GM12878 (cell line): ENCODE results near the gene SLFNL1. TPM values are rescaled to one million over a fixed set of nuclear protein-coding genes. Genes with fewer than 3 reads are reported as not detected.

Source experiments
- ATAC-seq: fragments of 200-7000 bp; cut with Tn5 transposase; 3 replicates; pipeline ENCODE4 v1.9.1; 2020; ENCODE audit warnings: mild to moderate bottlenecking, moderate library complexity
- BruUV-seq: library from RNA; stranded (reverse); fragments of 400-500 nt; replicated peaks from 2 replicates; lab custom pipeline; 2021; lab: Mats Ljungman, UMichigan
- CTCF ChIA-PET: fragments of 300-600 bp; sonication (Branson Sonifier 250); formaldehyde crosslinking; extraction: SDS; loops from one replicate; lab custom pipeline; 2021; ENCODE audit warnings: inconsistent platforms; lab: Yijun Ruan, JAX
- POLR2A ChIA-PET: fragments of 350-600 bp; formaldehyde crosslinking; extraction: SDS; loops from one replicate; lab custom pipeline; 2021; ENCODE audit warnings: inconsistent platforms; lab: Charles Lee
- RAD21 ChIA-PET: fragments of 300-600 bp; sonication (Branson Sonifier 250); formaldehyde crosslinking; loops from one replicate; lab custom pipeline; 2023; ENCODE audit warnings: antibody characterized with exemption; ENCODE audit not compliant: unreplicated experiment; lab: Charles Lee
- SMC1A ChIA-PET: fragments of 300-600 bp; sonication (Branson Sonifier 250); formaldehyde crosslinking; loops from one replicate; lab custom pipeline; 2023; ENCODE audit not compliant: unreplicated experiment, uncharacterized antibody; lab: Charles Lee
- DNase-seq: peaks from one replicate; pipeline ENCODE4 v3.0.0-alpha.2; 2011; ENCODE audit warnings: low read depth, low spot score
- FAIRE-seq: peaks from 3 replicates; lab custom pipeline; 2011; peaks lifted over from hg19 to GRCh38; lab: Jason Lieb, UNC
- H2AFZ ChIP-seq: 2 replicates; pipeline ENCODE4 v1.6.0; 2011; ENCODE audit warnings: low read depth, low read length, control low read depth; ENCODE audit not compliant: control insufficient read depth
- H3K27ac ChIP-seq: 2 replicates; pipeline ENCODE4 v1.5.1; 2011; ENCODE audit warnings: control low read depth; ENCODE audit not compliant: control insufficient read depth, insufficient read depth
- H3K27me3 ChIP-seq, 2 experiments: replicated peaks in 1 of 2; 2 replicates each; pipeline versions ENCODE4 v1.6.0 to v1.6.1; 2011; ENCODE audit warnings: low read length in 1 of 2; ENCODE audit not compliant: control insufficient read depth in 2 of 2, insufficient read depth in 2 of 2
- H3K36me3 ChIP-seq, 2 experiments: 2 replicates each; pipeline ENCODE4 v1.5.1; 2011; ENCODE audit warnings: low read length in 1 of 2; ENCODE audit not compliant: control insufficient read depth in 2 of 2, insufficient read depth in 2 of 2
- H3K4me1 ChIP-seq: 2 replicates; pipeline ENCODE4 v1.6.1; 2011; ENCODE audit warnings: mild to moderate bottlenecking, low read length, moderate library complexity, mixed read lengths; ENCODE audit not compliant: control insufficient read depth, insufficient read depth
- H3K4me2 ChIP-seq: 2 replicates; pipeline ENCODE4 v1.6.0; 2011; ENCODE audit warnings: control low read depth; ENCODE audit not compliant: control insufficient read depth, insufficient read depth
- H3K4me3 ChIP-seq: fragments of 200-600 bp; sonication (generic); 2 replicates; pipeline ENCODE4 v1.5.1; 2016
- H3K79me2 ChIP-seq: 2 replicates; pipeline ENCODE4 v1.6.0; 2011; ENCODE audit warnings: low read length; ENCODE audit not compliant: control insufficient read depth, insufficient read depth
- H3K9ac ChIP-seq: 2 replicates; pipeline ENCODE4 v1.8.0; 2011; ENCODE audit warnings: low read length, control low read depth, mixed read lengths; ENCODE audit not compliant: control insufficient read depth, insufficient read depth
- H3K9me3 ChIP-seq: replicated peaks from 3 replicates; pipeline ENCODE4 v1.5.1; 2011; ENCODE audit warnings: mild to moderate bottlenecking, low read length; ENCODE audit not compliant: control insufficient read depth, insufficient read depth
- H4K20me1 ChIP-seq: 2 replicates; pipeline ENCODE4 v1.6.0; 2011; ENCODE audit not compliant: control insufficient read depth, insufficient read depth
- CBFB ChIP-seq: IDR thresholded peaks from 2 replicates; pipeline ENCODE4 v1.6.1; 2016; ENCODE audit warnings: antibody characterized with exemption, low read depth
- FOS ChIP-seq: IDR thresholded peaks from 3 replicates; pipeline ENCODE4 v1.6.1; 2011; ENCODE audit warnings: borderline replicate concordance; ENCODE audit not compliant: insufficient read length; ENCODE audit errors: extremely low read depth
- MTA3 ChIP-seq: IDR thresholded peaks from 2 replicates; pipeline ENCODE4 v1.6.1; 2012; ENCODE audit warnings: low read length, inconsistent platforms, borderline replicate concordance
- NR2C1 ChIP-seq: fragments of 450-650 bp; IDR thresholded peaks from 2 replicates; pipeline ENCODE4 v1.6.1; 2017; ENCODE audit warnings: antibody characterized with exemption, mild to moderate bottlenecking, moderate library complexity
- NR2F1 ChIP-seq: fragments of 450-650 bp; conservative IDR thresholded peaks from 2 replicates; pipeline ENCODE4 v1.6.1; 2017; ENCODE audit warnings: mild to moderate bottlenecking
- PAX8 ChIP-seq: fragments of 450-650 bp; IDR thresholded peaks from 2 replicates; pipeline ENCODE4 v1.6.1; 2017; ENCODE audit warnings: mild to moderate bottlenecking, moderate library complexity
- POLR2AphosphoS5 ChIP-seq: IDR thresholded peaks from 2 replicates; pipeline ENCODE4 v1.6.1; 2011; ENCODE audit warnings: mild to moderate bottlenecking, low read length, inconsistent platforms
- RB1 ChIP-seq: fragments of 450-650 bp; formaldehyde crosslinking; IDR thresholded peaks from 2 replicates; pipeline ENCODE4 v1.6.1; 2017; ENCODE audit warnings: mild to moderate bottlenecking, borderline replicate concordance
- SIN3A ChIP-seq: IDR thresholded peaks from 2 replicates; pipeline ENCODE4 v1.6.1; 2012; ENCODE audit warnings: low read depth, low read length, improper control_type of control experiment
- SUPT20H ChIP-seq: IDR thresholded peaks from 2 replicates; pipeline ENCODE4 v1.6.1; 2011; ENCODE audit warnings: low read depth, mild to moderate bottlenecking, low read length, moderate library complexity, borderline replicate concordance; ENCODE audit not compliant: control insufficient read depth
- ZBED1 ChIP-seq: IDR thresholded peaks from 2 replicates; pipeline ENCODE4 v1.6.1; 2016; ENCODE audit warnings: borderline replicate concordance
- ZNF217 ChIP-seq: fragments of 450-650 bp; IDR thresholded peaks from 2 replicates; pipeline ENCODE4 v1.6.1; 2017; ENCODE audit warnings: antibody characterized with exemption, mild to moderate bottlenecking
- WGBS: methylation state at CpG from one replicate; pipeline ENCODE4 v1.1.6; 2016; ENCODE audit warnings: low lambda C conversion rate; ENCODE audit not compliant: insufficient replicate concordance, insufficient coverage; ENCODE audit errors: missing lambda C conversion rate; 5-methylcytosine and 5-hydroxymethylcytosine counted together
- in situ Hi-C: fragments of 300-500 bp; cut with MboI; formaldehyde crosslinking; loops from 9 replicates; pipeline ENCODE4 v1.14.3; 2018; ENCODE audit warnings: mixed read lengths
- intact Hi-C: fragments of 100-400 bp; cut with micrococcal nuclease; formaldehyde crosslinking; loops from one replicate; pipeline ENCODE4 v1.14.2; 2022; ENCODE audit not compliant: unreplicated experiment
- polyA plus RNA-seq, 11 experiments: library from polyadenylated mRNA; depleted of rRNA in 4 of 11; unstranded in 6 of 11; stranded (reverse) in 5 of 11; fragments of >200 nt; fragmentation: Nextera tagmentation in 4 of 11; fragmentation: Illumina TruSeq in 1 of 11; extraction: Ambion mirVana in 4 of 11; extraction: Trizol in 1 of 11; gene quantifications; 1 replicate in 1 of 11; 2 replicates in 10 of 11; pipeline versions ENCODE4 v1.2.1 to v1.2.3, GENCODE V29; 2011 to 2016; ENCODE audit warnings: inconsistent platforms in 2 of 11, missing spikeins in 2 of 11, low read depth in 1 of 11
- total RNA-seq, 4 experiments: library from RNA; depleted of rRNA in 3 of 4; stranded (reverse); fragments of >200 nt in 3 of 4; fragmentation: Illumina TruSeq in 1 of 4; extraction: Trizol in 1 of 4; gene quantifications; 2 replicates each; pipeline versions ENCODE4 v1.2.1 to v1.2.3, GENCODE V29; 2013 to 2021
- TF ChIP-seq, protein P1 (sequence below): IDR thresholded peaks from 2 replicates; pipeline ENCODE4 v1.6.1; 2011; ENCODE audit warnings: low read depth, mild to moderate bottlenecking, low read length, moderate library complexity, borderline replicate concordance; ENCODE audit errors: extremely low read depth
- TF ChIP-seq, protein P2 (sequence below): fragments of 450-650 bp; IDR thresholded peaks from 2 replicates; pipeline ENCODE4 v1.6.1; 2016; ENCODE audit warnings: mild to moderate bottlenecking

The SLFNL1 gene
- total and polyA plus RNA-seq, 10 of the 15 experiments (the other 5 are each of a cell fraction or from before 2014, with no cell fraction given), result 0.05 to 0.98 (median 0.16) TPM; not detected in 2

DNA sequence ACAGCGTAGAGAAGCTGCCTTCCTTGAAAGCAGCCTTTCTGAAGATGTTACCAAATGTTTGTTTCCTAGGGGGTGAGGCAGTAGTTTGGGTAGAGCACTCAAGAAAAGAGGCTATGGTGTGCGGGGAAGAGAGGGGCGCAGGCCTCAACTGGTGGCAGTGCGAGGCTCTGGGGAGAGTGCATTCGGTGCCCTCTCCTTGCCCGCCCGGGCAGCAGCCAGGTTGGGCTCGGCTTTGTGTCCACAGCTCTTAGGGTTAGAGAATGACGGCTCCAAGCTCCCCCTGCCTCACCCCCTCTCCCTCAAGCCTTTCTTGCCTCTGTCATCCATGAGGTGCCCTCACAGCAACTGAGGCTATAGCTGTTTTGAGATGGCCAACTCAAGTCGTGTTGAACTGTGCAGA, 899 bp upstream of the SLFNL1 start:
- no peak overlapping the region for H3K9ac ChIP-seq
- peaks cover 0 to 8% of the 10 kb centered on the region in 2 experiments; a peak in 2 of 4 replicates for H3K36me3 ChIP-seq
- no peaks in the 10 kb centered on the region for H4K20me1 ChIP-seq
- FAIRE-seq, result no peak
- H2AFZ ChIP-seq, result no peak overlapping the region
- POLR2A ChIA-PET, result no interaction called here
- SMC1A ChIA-PET, result interaction anchor here (0.6 kb wide), 1 partner anchor 30 kb away, joined by 3 read pairs; no protein-coding TSS in a partner anchor
- TF ChIP-seq ZBED1, result no peak
- no peak for TF ChIP-seq CBFB
- TF ChIP-seq FOS, result no peak
- no peak for TF ChIP-seq MTA3
- no peak for TF ChIP-seq RB1
- TF ChIP-seq SIN3A, result no peak
- TF ChIP-seq NR2F1, result no peak
- no peak for TF ChIP-seq ZNF217
- no peak for TF ChIP-seq NR2C1
- TF ChIP-seq, protein P1, sequence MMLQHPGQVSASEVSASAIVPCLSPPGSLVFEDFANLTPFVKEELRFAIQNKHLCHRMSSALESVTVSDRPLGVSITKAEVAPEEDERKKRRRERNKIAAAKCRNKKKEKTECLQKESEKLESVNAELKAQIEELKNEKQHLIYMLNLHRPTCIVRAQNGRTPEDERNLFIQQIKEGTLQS, result no peak
- TF ChIP-seq PAX8, result no peak
- no peak for TF ChIP-seq SUPT20H
- TF ChIP-seq, protein P2, sequence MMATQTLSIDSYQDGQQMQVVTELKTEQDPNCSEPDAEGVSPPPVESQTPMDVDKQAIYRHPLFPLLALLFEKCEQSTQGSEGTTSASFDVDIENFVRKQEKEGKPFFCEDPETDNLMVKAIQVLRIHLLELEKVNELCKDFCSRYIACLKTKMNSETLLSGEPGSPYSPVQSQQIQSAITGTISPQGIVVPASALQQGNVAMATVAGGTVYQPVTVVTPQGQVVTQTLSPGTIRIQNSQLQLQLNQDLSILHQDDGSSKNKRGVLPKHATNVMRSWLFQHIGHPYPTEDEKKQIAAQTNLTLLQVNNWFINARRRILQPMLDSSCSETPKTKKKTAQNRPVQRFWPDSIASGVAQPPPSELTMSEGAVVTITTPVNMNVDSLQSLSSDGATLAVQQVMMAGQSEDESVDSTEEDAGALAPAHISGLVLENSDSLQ, result no peak
- TF ChIP-seq POLR2AphosphoS5, result no peak
- 95% methylated on average over 10 of the region's 10 CpGs for whole genome bisulfite sequencing
- H3K27me3 ChIP-seq, result no peaks in the 10 kb centered on the region
- RAD21 ChIA-PET, result no interaction called here
- no peak for DNase-seq
- no peak overlapping the region for H3K4me2 ChIP-seq
- no peak for ATAC-seq
- no peak overlapping the region for H3K27ac ChIP-seq
- H3K4me3 ChIP-seq, result no peak overlapping the region
- intact Hi-C loops, result no loop called here
- no peaks in the 10 kb centered on the region for H3K9me3 ChIP-seq
- CTCF ChIA-PET, result interaction anchor here (0.6 to 1.2 kb wide), 2 partner anchors 70 to 92 kb away, joined by 3 to 4 read pairs; no protein-coding TSS in a partner anchor
- H3K79me2 ChIP-seq, result no peaks in the 10 kb centered on the region
- in situ Hi-C loops, result no loop called here
- H3K4me1 ChIP-seq, result no peaks in the 10 kb centered on the region
- BruUV-seq, result no TSS peak
